DLD1 (cell line): Measurements from ENCODE around the gene OR2T33.
"Not testable (repeated sequence)": the region's sequence is repeated elsewhere in the genome, so short reads cannot be mapped to it uniquely, and the experiment has no call there.

Experiments used
- in situ Hi-C: cut with HindIII; loops from 2 replicates; pipeline ENCODE4 v1.10.0; 2017; ENCODE audit warnings: low sequenced_read_pairs

OR2T33 gene, protein sequence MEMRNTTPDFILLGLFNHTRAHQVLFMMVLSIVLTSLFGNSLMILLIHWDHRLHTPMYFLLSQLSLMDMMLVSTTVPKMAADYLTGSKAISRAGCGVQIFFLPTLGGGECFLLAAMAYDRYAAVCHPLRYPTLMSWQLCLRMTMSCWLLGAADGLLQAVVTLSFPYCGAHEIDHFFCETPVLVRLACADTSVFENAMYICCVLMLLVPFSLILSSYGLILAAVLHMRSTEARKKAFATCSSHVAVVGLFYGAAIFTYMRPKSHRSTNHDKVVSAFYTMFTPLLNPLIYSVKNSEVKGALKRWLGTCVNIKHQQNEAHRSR

DNA sequence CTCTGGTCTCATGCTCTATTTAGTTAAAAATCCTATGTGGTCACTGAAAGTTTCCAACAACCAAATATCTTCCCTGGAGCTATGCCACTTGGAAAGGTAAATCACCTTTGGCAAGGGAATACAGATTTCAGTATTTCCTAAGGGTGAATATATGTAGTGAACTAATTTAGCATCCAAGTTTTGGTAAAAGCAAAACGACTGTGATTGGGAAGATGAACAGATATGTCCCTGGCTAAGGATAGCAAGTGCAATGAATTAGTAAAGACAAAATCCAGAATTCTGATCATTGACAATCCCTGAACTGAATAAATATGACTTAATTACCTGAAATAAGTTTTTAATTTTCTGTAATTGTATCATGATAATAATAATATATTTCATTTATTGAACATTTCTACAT lies at the start of gene OR2T33:
Gene OR2T33, minus strand, starts transcription at position 101 of the 400 bp plus-strand sequence. CDS start 4,162 bp downstream, outside the sequence.
- in situ Hi-C loops: no loop called here

DNA sequence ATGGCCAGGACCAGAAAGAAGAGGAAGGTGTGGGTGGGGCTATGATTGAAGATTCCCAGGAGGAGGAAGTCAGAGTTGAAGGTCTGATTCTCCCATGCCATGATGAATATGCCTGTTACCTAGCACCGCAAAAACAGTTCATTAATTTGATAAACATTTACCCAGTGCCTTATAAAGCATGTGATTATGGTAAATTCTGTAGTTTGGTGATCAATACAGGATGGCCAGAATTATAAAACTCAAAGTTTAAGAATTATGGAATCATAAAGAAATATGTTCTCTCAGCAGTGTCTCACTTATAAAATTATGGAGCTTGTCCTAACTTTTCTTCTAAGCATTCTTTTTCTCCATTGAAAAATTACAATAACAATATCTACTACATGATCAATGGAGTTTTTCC lies 46.7 kb upstream of the OR2T33 start, which contains the start of gene OR2M7:
Gene OR2M7, minus strand, starts transcription at position 101 of the 400 bp plus-strand sequence. Its CDS starts 0 bp downstream, at position 101.
- in situ Hi-C loops: no loop called here

DNA sequence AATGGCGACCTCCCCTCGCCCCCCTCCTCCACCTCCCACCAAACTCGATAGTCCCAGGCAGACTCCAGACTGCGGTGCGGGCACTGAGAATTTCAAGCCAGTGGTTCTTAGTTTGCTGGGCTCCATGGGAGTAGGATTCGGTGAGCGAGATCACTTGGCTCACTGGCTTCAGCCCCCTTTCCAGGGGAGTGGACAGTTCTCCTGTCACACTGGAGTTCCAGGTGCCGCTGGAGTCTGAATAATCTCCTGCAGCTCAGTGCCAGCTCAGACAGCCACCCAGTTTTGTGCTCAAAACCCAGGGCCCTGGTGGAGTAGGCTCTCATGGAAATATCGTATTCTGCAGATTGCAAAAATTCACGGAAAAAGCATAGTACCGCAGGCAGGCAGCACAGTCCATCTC lies 39.0 kb upstream of the OR2T33 start:
- in situ Hi-C loops: no loop called here

DNA sequence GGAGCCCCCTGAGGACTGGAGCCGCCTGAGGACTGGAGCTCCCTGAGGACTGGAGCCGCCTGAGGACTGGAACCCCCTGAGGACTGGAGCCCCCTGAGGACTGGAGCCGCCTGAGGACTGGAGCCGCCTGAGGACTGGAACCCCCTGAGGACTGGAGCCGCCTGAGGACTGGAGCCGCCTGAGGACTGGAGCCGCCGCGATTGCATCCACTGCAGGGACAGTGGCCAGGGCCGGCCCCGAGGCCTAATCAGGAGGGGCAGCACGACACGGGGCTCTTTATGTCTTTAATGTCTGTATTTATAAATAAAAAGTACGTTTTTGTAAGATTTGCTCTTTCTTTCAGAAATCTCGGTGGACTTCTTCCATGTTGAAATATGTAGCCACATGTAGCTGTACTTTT lies 29.0 kb upstream of the OR2T33 start:
- in situ Hi-C loops: not testable (repeated sequence)

DNA sequence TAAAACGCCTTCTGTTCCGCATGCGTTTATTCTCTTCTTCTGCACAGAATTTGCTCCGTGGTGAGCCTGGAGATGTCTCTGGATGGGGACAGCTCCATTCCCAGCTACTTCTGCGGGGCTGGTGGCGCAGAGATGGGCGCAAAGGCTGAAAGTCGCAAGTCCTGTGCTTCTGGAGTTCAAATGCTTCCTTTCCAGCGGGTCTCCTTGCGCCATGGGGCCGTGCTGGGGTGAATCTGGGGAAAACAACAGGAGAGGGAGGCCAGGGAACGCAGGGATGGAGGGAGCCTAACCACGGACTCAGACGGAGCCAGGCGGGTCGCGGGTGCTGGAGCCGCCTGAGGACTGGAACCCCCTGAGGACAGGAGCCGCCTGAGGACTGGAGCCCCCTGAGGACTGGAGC lies 28.3 kb upstream of the OR2T33 start:
- in situ Hi-C loops: no loop called here

DNA sequence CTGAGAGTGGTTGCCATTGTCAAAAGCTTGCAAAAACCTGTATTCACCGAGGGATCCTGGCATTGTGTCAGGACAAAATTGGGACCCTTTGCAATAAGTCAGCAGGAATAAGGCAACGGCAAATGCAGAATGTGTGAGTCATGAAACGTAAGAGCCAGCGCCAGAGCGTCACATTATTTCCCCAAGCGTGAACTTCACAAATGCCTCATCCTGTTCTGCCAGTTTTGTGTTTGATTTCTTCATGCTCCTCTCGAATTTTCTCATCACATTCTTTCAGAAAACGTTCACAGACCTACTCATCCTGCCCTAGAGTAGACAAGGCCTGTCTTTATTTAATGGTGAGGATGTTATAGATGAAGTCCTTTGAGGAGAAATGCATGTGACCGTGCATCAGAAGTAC lies 27.9 kb upstream of the OR2T33 start:
- in situ Hi-C loops: not testable (repeated sequence)

DNA sequence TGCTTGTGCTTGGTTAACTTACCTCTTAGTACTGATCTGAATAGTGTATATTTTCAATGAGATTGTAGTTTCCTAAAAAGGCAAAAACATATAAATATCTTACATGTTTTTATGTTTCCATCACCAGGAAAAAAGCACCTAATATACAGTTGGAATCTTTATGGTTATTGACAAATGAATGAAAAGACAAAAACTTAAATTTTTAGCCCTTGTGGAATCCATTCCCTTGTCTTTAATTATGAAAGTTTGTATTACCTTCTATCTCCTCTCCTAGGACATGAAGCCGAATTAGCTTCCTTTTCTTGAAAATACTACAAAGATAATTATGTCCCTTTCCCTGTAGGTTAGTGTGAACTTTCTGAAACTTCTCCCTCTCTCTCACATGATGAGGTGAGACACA lies 25.5 kb upstream of the OR2T33 start, which contains the start of gene OR2T12:
Gene OR2T12, minus strand, starts transcription at position 101 of the 400 bp plus-strand sequence. CDS start 7,846 bp downstream, outside the sequence.
- in situ Hi-C loops: no loop called here

DNA sequence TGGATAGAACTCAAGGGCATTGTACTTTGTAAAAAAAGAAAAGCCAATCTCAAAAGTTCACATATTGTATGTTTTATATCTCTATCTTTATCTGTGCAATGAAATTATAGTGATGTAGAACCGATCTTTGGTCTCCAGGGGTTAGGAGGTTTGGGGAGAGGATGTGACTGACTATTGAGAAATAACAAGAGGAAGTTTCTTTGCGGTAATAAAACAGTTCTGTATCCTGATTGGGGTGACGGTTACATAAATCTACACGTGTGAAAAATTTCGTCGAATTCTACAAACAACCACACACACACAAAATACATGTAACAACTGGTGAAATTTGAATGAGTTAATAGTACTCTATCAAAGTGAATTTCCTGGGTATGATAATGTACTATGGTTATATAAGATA lies 10.6 kb upstream of the OR2T33 start:
- in situ Hi-C loops: no loop called here

DNA sequence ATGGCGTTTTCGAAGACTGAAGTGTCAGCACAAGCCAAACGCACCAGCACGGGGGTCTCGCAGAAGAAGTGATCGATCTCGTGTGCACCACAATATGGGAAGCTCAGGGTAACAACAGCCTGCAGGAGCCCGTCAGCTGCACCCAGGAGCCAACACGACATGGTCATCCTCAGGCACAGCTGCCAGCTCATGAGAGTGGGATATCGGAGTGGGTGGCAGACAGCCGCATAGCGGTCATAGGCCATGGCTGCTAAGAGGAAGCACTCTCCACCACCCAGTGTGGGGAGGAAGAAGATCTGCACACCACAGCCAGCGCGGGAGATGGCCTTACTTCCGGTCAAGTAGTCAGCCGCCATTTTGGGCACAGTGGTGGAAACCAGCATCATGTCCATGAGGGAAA lies 4.6 kb downstream of the OR2T33 start:
- in situ Hi-C loops: not testable (repeated sequence)

DNA sequence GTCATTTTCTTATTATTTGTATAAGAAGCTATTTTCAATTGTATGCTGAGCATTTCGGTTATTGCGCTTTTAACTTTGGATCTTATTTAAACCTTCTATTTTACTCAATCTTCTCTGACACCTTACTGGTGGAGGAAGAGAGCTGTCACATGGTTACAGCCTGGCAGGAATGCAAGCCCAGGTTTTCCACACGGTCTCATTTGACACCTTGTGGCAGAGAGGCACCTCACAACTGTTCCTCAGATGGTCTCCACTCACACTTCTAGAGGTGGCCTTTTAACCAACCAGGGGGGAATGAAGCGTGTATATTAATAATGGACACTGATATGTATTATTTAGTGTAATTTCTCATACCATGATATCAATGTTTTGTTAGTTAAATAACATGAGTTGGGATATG lies 9.6 kb downstream of the OR2T33 start:
- in situ Hi-C loops: no loop called here

DNA sequence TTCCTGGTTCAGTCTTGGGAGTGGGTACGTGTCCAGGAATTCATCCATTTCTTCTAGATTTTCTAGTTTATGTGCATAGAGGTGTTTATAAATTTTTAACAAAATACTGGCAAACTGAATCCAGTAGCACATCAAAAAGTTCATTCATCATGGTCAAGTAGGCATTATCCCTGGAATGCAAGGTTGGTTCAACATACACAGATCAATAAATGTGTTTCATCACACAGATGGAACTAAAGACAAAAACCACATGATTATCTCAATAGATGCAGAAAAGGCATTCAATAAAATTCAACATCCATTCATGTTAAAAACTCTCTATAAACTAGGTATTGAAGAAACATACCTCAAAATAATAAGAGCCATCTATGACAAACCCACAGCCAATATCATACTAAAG lies 18.5 kb downstream of the OR2T33 start:
- in situ Hi-C loops: not testable (repeated sequence)

DNA sequence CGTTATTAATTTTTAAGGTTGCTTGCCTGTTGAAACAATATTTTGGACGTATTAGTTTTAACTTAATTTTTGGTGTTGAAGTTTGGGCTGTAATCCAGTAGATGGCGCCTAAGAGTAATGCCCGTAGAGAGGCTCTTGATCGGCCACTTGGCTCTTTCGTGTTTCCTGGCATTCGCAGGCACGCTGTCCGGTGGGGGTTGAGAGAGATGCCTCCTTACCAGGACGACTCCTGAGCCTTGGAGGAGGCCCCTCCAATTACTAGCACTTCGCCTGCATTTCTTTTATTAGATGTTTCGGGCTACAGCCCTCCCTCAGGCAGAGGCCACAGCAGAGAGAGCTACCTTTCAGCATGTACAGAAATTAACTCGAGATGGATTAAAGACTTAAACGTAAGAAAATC lies 34.6 kb downstream of the OR2T33 start:
- in situ Hi-C loops: no loop called here

DNA sequence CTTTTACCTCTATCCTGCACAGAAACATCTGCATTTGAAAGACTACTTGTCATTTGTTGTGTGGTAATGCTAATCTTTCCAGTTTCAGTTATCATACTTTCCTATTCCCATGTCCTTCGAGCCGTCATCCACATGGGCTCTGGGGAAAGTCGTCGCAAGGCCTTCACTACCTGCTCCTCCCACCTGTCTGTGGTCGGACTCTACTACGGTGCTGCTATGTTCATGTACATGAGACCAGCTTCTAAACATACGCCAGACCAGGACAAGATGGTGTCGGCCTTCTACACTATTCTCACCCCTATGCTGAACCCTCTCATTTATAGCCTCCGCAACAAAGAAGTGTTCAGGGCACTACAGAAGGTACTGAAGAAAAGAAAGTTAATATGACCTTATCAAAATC lies 38.3 kb downstream of the OR2T33 start:
- in situ Hi-C loops: no loop called here

DNA sequence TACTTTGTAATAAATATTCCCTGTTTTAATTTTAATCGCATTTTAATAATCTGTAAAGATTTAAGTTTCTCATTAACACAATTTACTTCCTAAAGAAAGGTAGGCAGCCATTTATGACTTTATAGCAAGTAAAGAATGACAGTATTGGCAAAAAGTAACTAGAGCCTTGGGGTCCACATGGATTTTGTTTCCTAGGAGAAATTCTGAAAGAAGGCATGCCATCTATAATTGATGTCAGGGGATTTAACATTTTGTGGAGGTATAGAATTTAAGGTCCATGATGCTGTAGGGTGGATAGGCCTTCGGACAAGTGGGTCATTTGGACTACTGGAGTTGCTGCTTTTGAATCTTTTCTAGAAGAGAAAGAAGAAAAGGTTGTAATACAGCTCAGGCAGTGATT lies 46.7 kb downstream of the OR2T33 start, which contains the start of gene OR2M4:
Gene OR2M4, plus strand, starts transcription at position 301 of the 400 bp plus-strand sequence. CDS start 7,512 bp downstream, outside the sequence.
- in situ Hi-C loops: no loop called here

DNA sequence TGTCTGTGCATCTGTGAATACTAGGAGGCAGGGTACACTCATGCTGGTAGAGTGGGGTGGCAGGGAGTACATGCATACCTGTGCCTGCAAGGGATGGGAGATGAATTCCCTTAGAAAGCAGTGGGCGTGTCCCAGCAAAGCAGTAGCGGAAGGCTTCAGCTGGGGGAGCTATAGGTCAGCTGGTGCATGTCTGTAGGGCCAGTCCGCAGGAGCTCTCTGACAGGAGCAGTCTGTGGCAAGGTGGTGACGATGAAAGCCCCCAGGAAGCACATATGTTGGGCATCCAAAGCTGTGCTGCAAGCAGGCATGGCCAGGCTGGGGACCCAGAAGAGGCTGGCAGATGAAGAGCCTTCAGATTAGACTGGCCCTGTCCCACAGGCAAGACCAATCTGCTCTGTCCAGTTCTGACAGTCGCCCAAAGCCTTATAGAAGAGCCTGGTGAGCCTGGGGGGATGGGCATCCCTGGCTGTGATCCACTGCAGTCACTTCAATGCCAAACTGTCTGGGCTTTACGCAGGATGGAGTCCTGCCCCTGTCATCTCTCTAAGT lies 48.3 kb downstream of the OR2T33 start:
- in situ Hi-C loops: no loop called here

DNA sequence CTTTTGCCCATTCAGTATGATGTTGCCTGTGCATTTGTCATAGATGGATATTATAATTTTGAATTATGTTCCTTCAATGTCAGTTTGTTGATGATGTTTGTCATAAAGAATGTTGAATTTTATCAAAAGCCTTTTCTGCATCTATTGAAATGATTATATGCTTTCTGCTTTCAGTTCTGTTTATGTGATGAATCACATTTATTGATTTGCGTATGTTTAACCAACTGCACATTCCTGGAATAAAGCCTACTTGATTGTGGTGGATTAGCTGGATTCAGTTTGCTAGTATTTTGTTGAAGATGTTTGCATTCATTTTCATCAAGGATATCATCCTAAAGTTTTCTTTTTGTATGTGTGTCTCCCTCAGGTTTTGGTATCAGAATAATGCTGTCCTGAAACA lies 52.2 kb downstream of the OR2T33 start:
- in situ Hi-C loops: no loop called here
